Measurements from ENCODE around the gene PHF10.

DNA sequence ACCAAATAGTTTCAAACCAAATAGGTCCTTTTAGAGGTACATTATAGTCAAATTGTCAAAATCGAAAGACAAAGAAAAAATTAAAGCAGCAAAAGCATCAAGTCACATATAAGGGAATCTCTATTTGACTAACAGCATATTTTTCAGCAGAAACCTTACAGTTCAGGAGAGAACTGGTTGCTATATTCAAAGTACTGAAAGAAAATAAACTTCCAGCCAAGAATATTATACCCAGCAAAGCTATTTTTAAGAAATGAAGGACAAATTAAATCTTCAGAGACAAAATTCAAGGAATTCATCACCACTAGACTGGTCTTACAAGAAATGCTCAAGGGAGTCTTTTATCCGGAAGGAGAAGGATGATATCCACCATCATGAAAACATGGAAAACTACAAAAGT is 38.4 kb downstream of the PHF10 start:
- TF ChIP-seq, protein P1, sequence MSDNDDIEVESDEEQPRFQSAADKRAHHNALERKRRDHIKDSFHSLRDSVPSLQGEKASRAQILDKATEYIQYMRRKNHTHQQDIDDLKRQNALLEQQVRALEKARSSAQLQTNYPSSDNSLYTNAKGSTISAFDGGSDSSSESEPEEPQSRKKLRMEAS (IDR thresholded peaks at IDR 0.05) = no peak
- TF ChIP-seq TAF1 (IDR thresholded peaks at IDR 0.05; ENCODE audit: low read depth) (no peak), REST (IDR thresholded peaks at IDR 0.05; ENCODE audit: low read depth) (no peak), USF1 (IDR thresholded peaks at IDR 0.05) (no peak), CEBPB (IDR thresholded peaks at IDR 0.05) (no peak), RAD21 (IDR thresholded peaks at IDR 0.05; ENCODE audit: low read depth) (no peak), CREB1 (IDR thresholded peaks at IDR 0.05; ENCODE audit: low read depth) (no peak), FOXM1 (IDR thresholded peaks at IDR 0.05; ENCODE audit: borderline replicate concordance, low read depth) (no peak), EP300 (IDR thresholded peaks at IDR 0.05; ENCODE audit: borderline replicate concordance) (no peak), TEAD4 (IDR thresholded peaks at IDR 0.05) (no peak), EGR1 (IDR thresholded peaks at IDR 0.05) (no peak), NFIC (IDR thresholded peaks at IDR 0.05) (no peak)
